GM19372 (cell line): ENCODE measurements around the gene COA3.

Source experiments
- ATAC-seq: cut with Tn5 transposase; IDR thresholded peaks from one replicate; pipeline ENCODE4 v1.9.1; 2021; ENCODE audit warnings: mild to moderate bottlenecking, low read depth, moderate library complexity; ENCODE audit not compliant: unreplicated experiment

COA3 gene

GRCh38 chr17:42760652-42761581 lies 37.6 kb downstream of the COA3 start, which contains the start of gene RAMP2:
TSS of gene RAMP2 (plus strand) at chr17:42761227. CDS start at chr17:42761262, 35 bp downstream.
- ATAC-seq = no peak

GRCh38 chr17:42759982-42760651 lies 38.4 kb downstream of the COA3 start:
- ATAC-seq = no peak

- ATAC-seq = no peak
Observed at GRCh38 chr17:42754782-42755181, 43.7 kb downstream of the COA3 start.

- no peak for ATAC-seq
Observed at GRCh38 chr17:42751628-42752027, 46.9 kb downstream of the COA3 start.

GRCh38 chr17:42750739-42751344 lies 47.7 kb downstream of the COA3 start:
- ATAC-seq = no peak

GRCh38 chr17:42748908-42749798 lies 49.4 kb downstream of the COA3 start:
- ATAC-seq = no peak

- no peak for ATAC-seq
Observed at GRCh38 chr17:42748202-42748907, 50.1 kb downstream of the COA3 start.
